Measurements from ENCODE around the gene FLVCR2. TPM values are rescaled to one million over a fixed set of nuclear protein-coding genes. Genes with fewer than 3 reads are reported as not detected.
A peak's percentile ranks its signal among the peaks of the same experiment; 100 is the strongest.

FLVCR2 gene
- total RNA-seq = 1 to 10 TPM in 1 of 2 experiments, under 1 TPM in 1; 0.71 to 2.3 TPM
- 3.3 TPM for polyA plus RNA-seq (2013, experiment 1 of 2)
- 2.5 TPM for polyA plus RNA-seq (2013, experiment 2 of 2)
- total RNA-seq = 0.79 to 30.1 (median 5.8) reads per million in 172 experiments

GRCh38 chr14:75578102-75578785, at the start of gene FLVCR2:
TSS of gene FLVCR2 (plus strand) at chr14:75578620. CDS start at chr14:75578973, 353 bp downstream.
- Histone ChIP-seq H3K4me3 (ENCODE audit: low read length) (peak within 1 kb of the TSS; percentile 81), H3K27ac (ENCODE audit: low read depth in 1 of 2, low read length in 2 of 2) (no peak within 1 kb of the TSS), H3K9me3 (ENCODE audit: control insufficient read depth in 1 of 2, insufficient read depth in 1 of 2, low read length in 2 of 2) (no peaks in the 10 kb centered on the region), H3K36me3 (ENCODE audit: insufficient read depth, low read length) (no peaks in the 10 kb centered on the region), H3K4me1 (ENCODE audit: insufficient read depth, low read length) (peaks cover 28% of the 10 kb centered on the region), H3K27me3 (ENCODE audit: control insufficient read depth in 1 of 2, insufficient read depth in 2 of 2, low read length in 2 of 2) (no peaks in the 10 kb centered on the region)
- ChIA-PET CTCF (interaction anchor here (0.6 to 3.9 kb wide), 21 partner anchors 9 to 404 kb away, joined by 3 to 47 read pairs (median 4); partner anchors contain the start of genes ERG28, TGFB3 and TTLL5), POLR2A (interaction anchor here (1.0 to 3.1 kb wide), 7 partner anchors 17 to 404 kb away, joined by 3 to 23 read pairs (median 5); partner anchors contain the start of genes BATF, ERG28 and TTLL5)
- DNase-seq (peak; percentile 30 to 82 (median 56)), ATAC-seq (ENCODE audit: poor library complexity) (peak; percentile 66)
- Mint-ChIP-seq H3K9me3 (no peaks in the 10 kb centered on the region), H3K36me3 (ENCODE audit: low read depth) (no peaks in the 10 kb centered on the region), H3K4me3 (peak within 1 kb of the TSS; percentile 92), H3K4me1 (ENCODE audit: low read depth) (peaks cover 25% of the 10 kb centered on the region), H3K27ac (peak within 1 kb of the TSS; percentile 64), H3K27me3 (no peaks in the 10 kb centered on the region)
- TF ChIP-seq CTCF (IDR thresholded peaks at IDR 0.05) = no peak
- intact Hi-C loops (cut with DNase I, micrococcal nuclease) = loop anchor here in 1 of 2 experiments (10.0 kb wide), 1 partner anchor 407 kb away; the partner anchor contains the start of genes IFT43 and TGFB3

GRCh38 chr14:75531256-75531655, 47.2 kb upstream of the FLVCR2 start:
- Histone ChIP-seq H3K9me3 (ENCODE audit: control insufficient read depth in 1 of 2, insufficient read depth in 1 of 2, low read length in 2 of 2) (no peaks in the 10 kb centered on the region), H3K27ac (ENCODE audit: low read depth in 1 of 2, low read length in 2 of 2) (peak overlapping the region in 1 of 2 donors; percentile 10), H3K4me1 (ENCODE audit: insufficient read depth, low read length) (peaks cover 37% of the 10 kb centered on the region), H3K4me3 (ENCODE audit: low read length) (no peak overlapping the region), H3K27me3 (ENCODE audit: control insufficient read depth in 1 of 2, insufficient read depth in 2 of 2, low read length in 2 of 2) (no peaks in the 10 kb centered on the region), H3K36me3 (ENCODE audit: insufficient read depth, low read length) (peaks cover 43% of the 10 kb centered on the region)
- TF ChIP-seq CTCF (IDR thresholded peaks at IDR 0.05) = no peak
- H3K27me3 Mint-ChIP-seq = no peaks in the 10 kb centered on the region
- no peak overlapping the region for H3K4me3 Mint-ChIP-seq
- no peaks in the 10 kb centered on the region for H3K9me3 Mint-ChIP-seq
- H3K4me1 Mint-ChIP-seq (ENCODE audit: low read depth) = peaks cover 72% of the 10 kb centered on the region
- ATAC-seq (ENCODE audit: poor library complexity) (no peak), DNase-seq (no peak)
- ChIA-PET CTCF (interaction anchor here (1.5 to 1.8 kb wide), 2 partner anchors 8 to 42 kb away, joined by 3 to 4 read pairs; no protein-coding TSS in a partner anchor), POLR2A (interaction anchor here (1.1 to 1.3 kb wide), 2 partner anchors 9 to 11 kb away, joined by 3 to 6 read pairs; partner anchors contain the start of gene BATF)
- peak overlapping the region; percentile 89 for H3K27ac Mint-ChIP-seq
- intact Hi-C loops (cut with DNase I, micrococcal nuclease) = no loop called here
- peaks cover 88% of the 10 kb centered on the region for H3K36me3 Mint-ChIP-seq (ENCODE audit: low read depth)

- Mint-ChIP-seq H3K9me3 (no peaks in the 10 kb centered on the region), H3K27me3 (no peaks in the 10 kb centered on the region), H3K4me3 (no peak overlapping the region), H3K27ac (peak overlapping the region; percentile 89), H3K36me3 (ENCODE audit: low read depth) (peaks cover 85% of the 10 kb centered on the region), H3K4me1 (ENCODE audit: low read depth) (peaks cover 69% of the 10 kb centered on the region)
- Histone ChIP-seq H3K9me3 (ENCODE audit: control insufficient read depth in 1 of 2, insufficient read depth in 1 of 2, low read length in 2 of 2) (no peaks in the 10 kb centered on the region), H3K4me3 (ENCODE audit: low read length) (no peak overlapping the region), H3K27ac (ENCODE audit: low read depth in 1 of 2, low read length in 2 of 2) (peak overlapping the region in 1 of 2 donors; percentile 10), H3K36me3 (ENCODE audit: insufficient read depth, low read length) (peaks cover 38% of the 10 kb centered on the region), H3K4me1 (ENCODE audit: insufficient read depth, low read length) (peaks cover 32% of the 10 kb centered on the region), H3K27me3 (ENCODE audit: control insufficient read depth in 1 of 2, insufficient read depth in 2 of 2, low read length in 2 of 2) (no peaks in the 10 kb centered on the region)
- no peak for ATAC-seq (ENCODE audit: poor library complexity)
- no peak for TF ChIP-seq CTCF (IDR thresholded peaks at IDR 0.05)
- intact Hi-C loops (cut with DNase I, micrococcal nuclease) = no loop called here
- ChIA-PET CTCF (interaction anchor here (1.5 to 1.8 kb wide), 2 partner anchors 9 to 43 kb away, joined by 3 to 4 read pairs; no protein-coding TSS in a partner anchor), POLR2A (interaction anchor here (1.1 to 1.3 kb wide), 2 partner anchors 9 to 11 kb away, joined by 3 to 6 read pairs; partner anchors contain the start of gene BATF)
- no peak for DNase-seq
Measured at GRCh38 chr14:75531660-75532317, 46.6 kb upstream of the FLVCR2 start.
